Measurements from ENCODE around the gene LAMA4. TPM values are rescaled to one million over a fixed set of nuclear protein-coding genes. Genes with fewer than 3 reads are reported as not detected.

LAMA4 gene
- total RNA-seq, 1 donor from 2014 or later, result 102 TPM

GRCh38 chr6:112160745-112161144 lies 93.6 kb downstream of the LAMA4 start:
- no peak for DNase-seq (ENCODE audit: low spot score)
- Mint-ChIP-seq H3K4me1 (ENCODE audit: low read depth) (no peaks in the 10 kb centered on the region), H3K27ac (ENCODE audit: unreplicated experiment) (no peak overlapping the region), H3K36me3 (ENCODE audit: low read depth) (peaks cover 50% of the 10 kb centered on the region), H3K4me3 (ENCODE audit: unreplicated experiment) (no peak overlapping the region), H3K27me3 (ENCODE audit: low read depth) (no peaks in the 10 kb centered on the region), H3K9me3 (ENCODE audit: low read depth) (no peaks in the 10 kb centered on the region)
- no peak for TF ChIP-seq CTCF (IDR thresholded peaks at IDR 0.05)

- Mint-ChIP-seq H3K9me3 (ENCODE audit: low read depth) (no peaks in the 10 kb centered on the region), H3K36me3 (ENCODE audit: low read depth) (peaks cover 34% of the 10 kb centered on the region), H3K27me3 (ENCODE audit: low read depth) (no peaks in the 10 kb centered on the region), H3K4me3 (ENCODE audit: unreplicated experiment) (no peak overlapping the region), H3K27ac (ENCODE audit: unreplicated experiment) (no peak overlapping the region), H3K4me1 (ENCODE audit: low read depth) (peaks cover 9% of the 10 kb centered on the region)
- DNase-seq (ENCODE audit: low spot score), result no peak
- no peak for TF ChIP-seq CTCF (IDR thresholded peaks at IDR 0.05)
Observed at GRCh38 chr6:112156668-112157067, 97.7 kb downstream of the LAMA4 start.

GRCh38 chr6:112155886-112156285 lies 98.5 kb downstream of the LAMA4 start:
- H3K36me3 Mint-ChIP-seq (ENCODE audit: low read depth), result peaks cover 29% of the 10 kb centered on the region
- no peak overlapping the region for H3K27ac Mint-ChIP-seq (ENCODE audit: unreplicated experiment)
- H3K9me3 Mint-ChIP-seq (ENCODE audit: low read depth), result no peaks in the 10 kb centered on the region
- no peak overlapping the region for H3K4me3 Mint-ChIP-seq (ENCODE audit: unreplicated experiment)
- no peak for DNase-seq (ENCODE audit: low spot score)
- H3K4me1 Mint-ChIP-seq (ENCODE audit: low read depth), result peaks cover 9% of the 10 kb centered on the region
- H3K27me3 Mint-ChIP-seq (ENCODE audit: low read depth), result no peaks in the 10 kb centered on the region
- TF ChIP-seq CTCF (IDR thresholded peaks at IDR 0.05), result no peak

GRCh38 chr6:112154711-112155110 lies 99.7 kb downstream of the LAMA4 start:
- TF ChIP-seq CTCF (IDR thresholded peaks at IDR 0.05), result no peak
- Mint-ChIP-seq H3K4me1 (ENCODE audit: low read depth) (peaks cover 9% of the 10 kb centered on the region), H3K36me3 (ENCODE audit: low read depth) (peaks cover 23% of the 10 kb centered on the region), H3K9me3 (ENCODE audit: low read depth) (no peaks in the 10 kb centered on the region), H3K27ac (ENCODE audit: unreplicated experiment) (no peak overlapping the region), H3K4me3 (ENCODE audit: unreplicated experiment) (no peak overlapping the region), H3K27me3 (ENCODE audit: low read depth) (no peaks in the 10 kb centered on the region)
- no peak for DNase-seq (ENCODE audit: low spot score)

GRCh38 chr6:112153926-112154607 lies 100.3 kb downstream of the LAMA4 start:
- Mint-ChIP-seq H3K4me3 (ENCODE audit: unreplicated experiment) (no peak overlapping the region), H3K9me3 (ENCODE audit: low read depth) (no peaks in the 10 kb centered on the region), H3K36me3 (ENCODE audit: low read depth) (peaks cover 19% of the 10 kb centered on the region), H3K27me3 (ENCODE audit: low read depth) (no peaks in the 10 kb centered on the region), H3K27ac (ENCODE audit: unreplicated experiment) (no peak overlapping the region), H3K4me1 (ENCODE audit: low read depth) (peaks cover 9% of the 10 kb centered on the region)
- no peak for DNase-seq (ENCODE audit: low spot score)
- TF ChIP-seq CTCF (IDR thresholded peaks at IDR 0.05), result no peak
